HG02938 (cell line): ENCODE measurements around the gene ITGB2.

ENCODE experiments used
- ATAC-seq: cut with Tn5 transposase; IDR thresholded peaks from one replicate; pipeline ENCODE4 v1.9.1; 2021; ENCODE audit warnings: mild to moderate bottlenecking, moderate library complexity; ENCODE audit not compliant: unreplicated experiment

Gene ITGB2

DNA sequence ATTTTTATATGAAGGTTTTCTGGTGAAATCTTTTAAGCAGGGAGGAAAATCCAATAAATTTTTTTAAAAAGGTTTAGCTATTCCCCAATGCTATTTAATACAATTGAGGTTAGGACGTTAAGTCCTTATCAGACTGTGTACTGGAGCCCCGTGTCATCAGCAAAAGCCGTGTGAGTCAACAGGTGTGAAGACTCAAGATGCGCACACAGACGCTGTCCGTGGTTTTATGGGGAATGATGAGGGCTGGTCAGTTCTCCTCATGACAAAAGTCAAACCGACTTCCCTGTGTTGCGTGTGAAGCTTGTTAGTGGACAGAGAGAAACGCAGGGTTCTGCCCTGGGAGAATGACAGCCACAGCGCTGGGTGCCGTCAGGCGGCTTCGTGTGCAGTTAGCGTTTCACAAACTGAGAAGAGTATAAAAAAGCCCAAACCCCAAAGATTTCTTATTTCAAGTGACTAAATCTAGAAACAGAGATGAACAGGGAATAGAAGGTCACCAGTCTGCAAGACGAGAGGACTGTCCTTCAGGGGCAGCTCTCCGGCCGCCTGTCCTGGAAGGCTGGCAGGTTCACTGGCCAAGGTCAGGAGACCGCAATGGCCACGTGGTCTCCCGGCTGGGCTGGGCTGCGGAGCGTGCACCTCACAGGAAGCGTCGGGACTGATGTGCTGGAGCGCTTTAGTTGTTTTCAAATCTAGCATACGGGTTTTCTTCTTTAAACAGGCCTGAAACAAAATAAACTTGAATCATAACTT lies 69.6 kb downstream of the ITGB2 start:
- ATAC-seq: no peak

DNA sequence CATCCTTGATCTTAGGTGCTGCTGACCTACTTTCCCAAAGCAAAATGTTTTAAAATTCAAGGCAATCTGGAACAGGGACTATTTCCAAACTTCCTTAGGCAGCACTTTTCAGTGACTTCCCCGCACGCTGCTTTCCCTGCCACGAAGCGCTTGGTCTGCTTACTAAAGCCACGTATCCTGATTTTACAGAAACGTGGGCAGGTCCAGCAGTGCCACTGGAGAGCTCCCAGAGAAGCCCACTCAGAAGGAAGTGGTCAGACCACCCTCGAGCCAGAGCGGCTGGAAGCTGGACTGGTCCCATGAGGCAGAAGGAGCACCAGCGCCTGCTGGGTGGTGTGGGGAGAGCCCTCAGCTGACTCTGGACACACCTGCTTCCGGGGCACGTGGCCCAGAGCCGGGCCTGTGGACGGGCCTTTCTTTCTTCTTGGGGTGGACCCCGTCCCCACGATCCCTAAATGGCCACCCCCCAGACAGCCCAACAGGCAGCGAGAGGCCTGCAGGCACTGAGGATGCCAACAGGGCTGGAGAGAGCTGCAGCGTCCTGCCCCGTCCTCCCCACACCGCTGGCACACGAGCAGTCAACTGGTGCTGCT lies 70.4 kb downstream of the ITGB2 start:
- ATAC-seq: no peak

DNA sequence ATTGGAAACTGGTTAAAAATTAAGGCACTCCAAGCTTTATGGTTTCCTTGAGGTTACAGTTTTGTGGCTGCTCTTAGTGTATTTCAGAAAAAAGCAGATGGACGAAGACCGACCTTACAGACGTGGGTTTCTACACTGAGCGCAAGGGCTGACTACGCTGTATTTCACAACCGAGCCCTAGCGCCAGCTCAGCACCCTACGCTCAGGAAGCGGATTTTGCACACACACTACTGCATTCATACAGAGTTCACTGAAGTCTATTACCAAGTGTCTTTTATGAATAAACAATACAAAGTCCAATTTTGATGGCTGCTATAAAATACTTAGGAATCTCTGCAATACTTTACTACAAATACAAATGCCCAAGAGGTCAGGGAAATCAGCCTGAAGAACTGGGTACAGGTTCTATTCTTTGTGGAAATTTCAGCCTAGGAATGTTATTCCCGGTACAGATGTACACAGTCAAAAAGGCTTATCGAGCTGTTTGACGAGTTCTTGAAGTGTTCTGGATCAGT lies 71.0 kb downstream of the ITGB2 start:
- no peak for ATAC-seq

DNA sequence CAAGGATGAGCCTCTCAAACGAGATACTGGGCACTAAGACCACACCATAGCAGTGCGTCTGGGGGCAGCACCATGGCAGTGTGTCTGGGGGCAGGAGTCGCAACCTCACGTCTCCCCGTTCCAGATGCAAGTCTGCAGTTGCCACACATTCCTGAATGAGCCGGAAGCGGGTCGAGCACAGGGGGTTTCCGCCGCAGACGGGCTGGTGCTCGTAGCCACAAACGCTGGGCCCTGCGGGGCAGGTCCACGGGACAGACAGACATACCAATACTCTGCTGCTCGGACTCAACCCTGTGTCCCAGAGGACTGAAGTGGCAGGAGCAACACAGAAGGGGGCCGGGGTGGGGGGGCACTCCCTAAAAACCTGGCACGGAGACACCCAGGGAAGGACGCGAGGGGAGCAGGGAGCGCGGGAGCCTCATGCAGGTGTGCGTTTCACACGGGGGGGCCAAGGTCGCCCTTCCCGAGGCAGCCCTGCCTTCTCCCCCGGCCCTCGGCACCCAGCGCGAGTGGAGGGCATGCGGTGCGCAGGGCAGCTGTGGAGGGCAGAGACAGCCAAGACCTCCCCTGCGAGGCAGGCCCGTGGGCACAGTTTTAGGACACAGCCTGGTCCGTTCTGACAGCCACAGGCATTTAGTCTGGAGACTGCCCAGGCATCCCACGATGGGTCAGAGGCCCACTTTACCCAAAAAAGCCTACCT lies 71.7 kb downstream of the ITGB2 start:
- no peak for ATAC-seq

DNA sequence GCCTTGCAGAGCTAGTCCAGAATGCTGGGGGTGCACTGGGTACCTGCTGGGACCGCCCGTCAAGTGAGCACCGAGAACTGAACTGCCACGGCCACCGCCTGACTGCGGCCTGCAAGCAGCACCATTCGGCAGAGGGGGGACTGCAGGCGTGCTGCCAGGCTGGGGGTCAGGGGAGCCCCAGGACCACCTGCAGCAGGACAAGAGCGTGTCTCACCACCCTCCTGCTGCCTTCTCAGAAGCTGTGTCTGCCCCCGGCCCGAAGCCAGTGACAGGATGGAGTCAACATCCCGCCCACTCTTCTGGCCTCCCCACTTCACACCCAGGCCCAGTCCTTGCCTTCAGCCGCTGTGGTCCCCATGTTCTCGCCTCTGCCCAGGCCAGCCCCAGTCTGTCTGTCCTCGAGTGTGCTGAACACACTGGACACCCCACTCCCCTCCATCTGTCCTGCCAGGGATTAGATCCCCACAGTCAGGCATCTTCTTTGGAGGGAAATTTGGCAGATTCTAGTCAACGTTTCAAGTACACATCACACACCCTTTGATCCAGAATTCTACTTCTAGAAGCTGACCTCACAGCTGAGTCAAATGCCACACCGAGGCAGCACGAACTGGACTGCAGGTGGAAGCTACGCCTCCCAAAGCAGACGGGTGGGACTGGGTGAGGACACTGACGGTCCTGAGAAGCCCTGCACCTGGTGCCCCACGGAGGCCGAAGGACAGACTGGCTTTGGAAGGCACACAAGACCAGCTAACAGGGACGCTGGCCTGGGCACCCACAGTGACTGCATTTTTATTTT lies 73.2 kb downstream of the ITGB2 start:
- no peak for ATAC-seq

DNA sequence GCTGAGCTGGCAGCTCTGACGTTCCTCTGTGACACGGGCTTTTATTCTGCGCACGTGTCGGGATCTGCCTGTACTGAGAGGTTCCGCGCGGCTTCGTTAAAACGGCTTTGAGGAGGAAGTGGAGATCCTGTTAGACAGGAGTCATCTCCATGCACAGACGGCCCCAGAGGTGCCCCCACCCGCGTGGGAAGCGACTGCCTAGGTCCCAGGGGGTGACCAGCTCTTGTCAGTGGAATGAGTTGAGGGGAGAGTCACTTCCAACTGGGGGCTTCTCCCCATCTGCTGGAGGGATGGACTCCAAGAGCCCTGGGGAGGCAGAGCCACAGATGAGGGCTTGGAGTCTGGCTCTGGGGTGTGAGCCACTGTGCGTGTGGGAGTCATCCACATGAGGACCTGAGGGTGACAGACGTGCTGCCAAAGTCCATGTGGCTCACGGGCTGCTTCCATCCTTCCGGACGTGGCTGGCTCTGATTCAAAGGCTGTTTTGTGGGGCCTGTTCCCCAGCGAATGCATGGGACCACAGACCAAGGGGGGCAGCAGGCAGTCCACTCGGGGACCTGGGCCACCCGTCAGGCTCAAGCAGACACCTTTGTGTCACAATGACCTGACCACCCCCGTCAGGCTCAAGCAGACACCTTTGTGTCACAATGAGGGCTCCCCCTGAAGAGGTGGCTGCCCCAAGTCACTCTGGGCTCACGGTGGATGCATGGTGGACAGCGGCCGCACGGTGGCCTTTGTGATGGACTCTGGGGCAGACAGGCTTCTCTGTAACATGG lies 74.0 kb downstream of the ITGB2 start:
- no peak for ATAC-seq

DNA sequence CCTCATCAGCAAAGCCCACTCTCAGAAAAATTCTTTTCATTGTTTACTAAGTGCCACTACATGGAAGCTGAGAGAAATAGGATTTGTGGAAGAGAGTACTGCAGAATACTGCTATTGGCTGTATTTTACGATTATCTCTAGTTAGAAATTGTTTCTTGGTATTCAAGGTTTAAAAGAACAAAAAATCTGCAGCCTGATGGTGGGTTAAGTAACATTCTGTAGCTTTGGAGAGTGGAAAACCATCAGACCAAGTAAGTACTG lies 74.5 kb downstream of the ITGB2 start:
- ATAC-seq: no peak

DNA sequence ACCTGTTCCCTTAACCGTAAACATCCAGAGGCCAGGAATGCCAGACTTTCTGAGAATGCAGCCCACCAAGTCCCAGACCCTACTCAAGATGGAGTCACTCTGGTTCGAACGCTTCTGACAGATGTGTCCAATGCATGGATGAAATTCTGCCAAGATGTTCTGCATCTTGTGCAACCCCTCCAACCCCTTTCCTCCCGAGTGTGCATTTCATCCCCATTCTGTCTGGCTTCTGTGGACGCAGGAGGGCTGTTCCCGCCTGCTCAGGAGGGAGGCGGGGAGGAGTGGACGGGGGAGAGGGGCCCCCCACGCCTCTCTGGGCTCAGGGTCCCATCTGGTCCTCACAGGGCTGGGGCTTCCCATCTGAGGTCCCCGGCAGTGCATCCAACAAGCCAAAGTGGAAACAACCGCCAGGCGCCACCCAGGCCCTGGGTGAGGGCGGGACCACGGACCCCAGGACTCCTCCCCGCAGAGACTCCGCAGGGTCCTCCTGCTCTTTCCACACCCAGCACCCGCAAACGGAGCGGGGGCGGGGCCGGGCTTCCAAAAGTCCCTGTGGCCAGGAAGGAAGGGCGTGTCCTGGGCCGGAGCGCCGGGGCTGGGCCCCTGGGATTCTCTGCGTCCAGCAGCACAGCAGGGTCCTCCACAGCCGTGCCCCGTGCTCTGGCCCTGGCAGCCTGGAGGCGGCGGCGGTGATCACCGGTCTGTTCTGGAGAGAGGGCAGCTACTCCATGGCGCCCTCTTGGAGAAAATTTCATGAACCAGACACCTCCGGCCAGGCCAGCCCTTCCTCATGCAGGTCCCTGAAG lies 75.1 kb downstream of the ITGB2 start:
- ATAC-seq: no peak

DNA sequence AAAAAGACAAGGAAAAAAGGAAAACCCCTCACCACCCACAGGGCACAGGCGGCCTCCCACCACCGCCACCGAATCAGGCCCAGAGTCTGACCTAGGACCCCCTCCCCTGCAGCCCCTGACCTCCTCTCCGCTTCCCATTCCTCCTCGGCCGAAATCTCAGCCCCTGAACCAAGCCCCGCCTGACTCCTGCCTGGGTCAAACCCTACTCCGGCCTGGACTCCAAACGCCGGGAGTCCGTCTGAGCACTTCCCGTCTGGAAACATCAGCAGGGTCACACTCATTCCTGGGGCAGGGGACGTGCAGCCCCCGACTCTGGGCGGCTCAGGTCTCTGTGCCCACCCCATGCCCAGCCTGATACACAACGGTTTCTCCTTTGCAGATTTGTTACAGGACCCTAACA lies 76.4 kb downstream of the ITGB2 start:
- ATAC-seq: no peak

DNA sequence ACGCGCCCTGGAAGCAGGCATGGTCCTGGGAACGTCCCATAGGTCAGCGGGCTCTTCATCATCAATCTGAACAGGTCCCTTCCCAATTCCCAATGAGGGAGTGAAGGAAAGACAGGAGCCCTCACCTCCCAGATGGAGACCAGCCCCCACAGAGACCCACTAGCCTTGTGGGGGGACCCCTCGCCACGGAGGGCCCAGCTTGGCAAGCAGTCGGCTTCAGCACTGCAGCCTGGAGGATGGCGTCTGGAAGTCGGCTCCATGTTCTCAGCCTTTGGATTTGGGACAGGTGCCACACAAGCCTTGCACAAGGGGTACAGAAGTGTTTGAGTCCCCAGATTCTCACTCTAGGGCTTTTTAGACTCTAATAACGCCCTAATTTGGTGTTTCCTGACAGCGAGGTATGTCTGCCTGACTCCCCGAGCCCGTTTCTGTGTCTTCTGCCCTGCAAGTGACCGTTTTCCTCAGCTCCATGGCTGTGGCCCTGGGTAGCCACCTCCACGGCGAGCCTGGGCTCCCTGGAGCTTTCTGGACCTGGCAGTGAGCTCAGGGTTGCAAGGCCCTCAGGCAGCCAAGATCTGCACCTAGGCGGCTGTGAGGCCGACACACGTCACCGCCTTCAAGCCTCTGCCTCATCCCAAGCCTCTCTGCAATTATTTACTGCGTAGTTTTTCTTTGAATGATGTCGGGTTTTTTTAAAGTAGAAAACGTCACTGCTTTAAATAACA lies 77.8 kb downstream of the ITGB2 start:
- no peak for ATAC-seq

DNA sequence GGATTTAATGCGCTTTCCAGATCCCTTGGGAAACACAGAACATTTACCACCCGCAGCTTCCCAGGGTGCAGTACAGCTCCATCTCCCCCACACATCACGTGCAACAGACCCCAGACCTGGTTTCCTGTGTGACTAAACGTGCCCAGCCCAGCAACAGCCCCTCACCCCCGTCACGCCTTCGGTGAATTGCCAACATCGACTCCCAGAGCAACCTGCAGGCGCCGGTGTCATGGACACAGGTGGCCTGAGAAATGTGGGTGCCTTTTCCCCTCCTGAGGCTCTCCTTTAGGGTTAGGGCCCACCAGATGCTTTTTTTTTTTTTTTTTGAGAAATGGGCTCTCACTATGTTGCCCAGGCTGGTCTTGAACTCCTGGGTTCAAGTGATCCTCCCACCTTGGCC lies 78.6 kb downstream of the ITGB2 start:
- ATAC-seq: no peak

DNA sequence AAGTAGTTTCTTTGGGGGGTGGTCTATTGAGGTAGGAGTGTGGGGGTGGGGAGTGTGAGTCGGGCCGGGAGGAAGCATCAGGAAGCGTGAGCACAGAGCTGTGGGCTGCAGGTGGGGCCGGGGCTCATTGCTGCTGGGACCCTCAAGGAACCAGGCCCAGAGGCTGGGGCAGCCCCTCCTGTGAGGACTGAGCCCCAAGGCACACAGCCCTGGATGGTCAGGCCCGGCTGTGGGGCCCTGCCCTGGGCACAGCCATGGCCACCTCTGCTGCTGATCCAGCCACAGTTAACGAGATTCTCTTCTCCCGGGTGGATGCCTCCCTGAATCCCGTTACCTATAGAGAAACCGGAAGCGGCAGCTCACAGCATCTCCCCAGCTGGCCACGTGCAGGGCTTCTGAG lies 79.9 kb downstream of the ITGB2 start:
- no peak for ATAC-seq

DNA sequence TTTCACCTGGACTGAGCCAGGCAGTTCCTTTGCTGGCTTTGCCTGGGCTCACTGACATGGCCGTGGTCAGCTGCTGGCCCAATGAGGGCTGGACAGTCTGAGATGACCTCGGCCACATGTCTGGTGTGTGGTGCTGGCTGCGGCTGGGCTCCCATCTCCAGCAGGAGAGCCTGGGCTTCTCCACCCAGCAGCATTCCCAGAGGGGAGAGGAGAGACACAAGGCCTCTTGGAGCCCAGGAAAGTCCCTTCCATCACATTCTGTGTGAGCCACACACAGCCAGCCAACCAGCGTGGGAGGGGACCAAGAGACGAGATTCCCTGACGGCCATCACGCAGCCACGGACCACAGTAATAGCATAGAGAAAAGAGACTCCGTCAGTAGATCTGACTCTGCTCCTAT lies 81.7 kb downstream of the ITGB2 start:
- no peak for ATAC-seq

DNA sequence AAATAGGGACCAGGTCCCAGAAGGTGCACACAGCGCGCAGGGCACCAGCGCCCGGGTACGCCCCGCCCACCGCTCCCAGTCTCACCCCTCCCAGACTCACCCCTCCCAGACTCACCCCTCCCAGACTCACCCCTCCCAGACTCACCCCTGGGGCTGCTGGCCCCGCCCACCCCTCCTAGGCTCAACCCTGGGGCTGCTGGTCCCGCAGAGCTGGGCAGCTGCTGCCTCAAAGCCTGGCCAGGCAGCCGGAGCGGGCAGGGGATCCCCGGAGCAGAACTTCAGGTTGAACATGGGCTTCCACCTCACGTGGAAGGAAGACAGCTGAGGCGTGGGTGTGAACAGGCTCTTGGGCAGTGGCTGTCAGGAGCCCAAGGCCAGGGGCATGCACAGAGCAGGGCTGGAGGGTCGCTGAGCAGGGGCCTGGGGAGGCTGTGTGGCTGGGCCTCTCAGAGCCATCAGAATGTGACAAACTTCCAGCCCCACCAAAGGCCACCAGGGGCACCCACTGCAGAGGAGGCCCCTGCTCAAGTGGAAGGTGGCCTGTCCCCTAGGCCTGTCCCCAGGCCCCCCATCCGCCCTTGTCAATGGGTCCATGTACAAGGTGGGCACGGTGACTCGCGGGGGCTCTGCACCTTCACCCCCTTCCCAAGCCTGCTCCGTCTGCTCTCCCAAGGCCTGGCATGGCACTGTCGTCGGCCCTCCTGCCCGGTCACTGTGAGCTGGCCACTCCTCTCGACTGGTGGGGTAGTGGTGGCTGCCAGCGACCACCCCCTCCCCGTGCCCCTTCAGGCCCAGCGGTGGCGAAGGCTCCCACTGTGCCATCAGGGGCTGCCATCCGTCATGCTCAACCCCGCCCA lies 82.4 kb downstream of the ITGB2 start:
- ATAC-seq: no peak

DNA sequence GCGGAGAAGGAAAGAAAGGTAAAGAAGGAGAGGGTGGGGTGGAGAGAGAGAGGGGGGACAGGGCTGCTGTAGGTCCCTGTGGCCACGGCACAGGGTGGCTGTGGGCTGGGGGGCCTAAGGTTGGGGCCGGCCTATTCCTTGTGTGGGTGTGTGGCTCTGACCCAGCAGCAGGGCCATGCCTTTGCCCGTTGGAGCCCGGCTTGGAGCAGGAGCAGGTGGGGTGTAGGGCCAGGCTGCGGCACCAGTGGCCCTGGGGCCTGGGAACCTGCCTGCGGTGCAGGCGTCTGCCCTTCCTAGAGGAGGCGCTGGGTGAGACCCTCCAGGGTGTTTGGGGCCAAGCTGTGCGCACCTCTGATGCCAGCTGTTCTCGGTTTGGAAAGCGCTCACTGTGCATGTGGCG lies 83.2 kb downstream of the ITGB2 start:
- no peak for ATAC-seq

DNA sequence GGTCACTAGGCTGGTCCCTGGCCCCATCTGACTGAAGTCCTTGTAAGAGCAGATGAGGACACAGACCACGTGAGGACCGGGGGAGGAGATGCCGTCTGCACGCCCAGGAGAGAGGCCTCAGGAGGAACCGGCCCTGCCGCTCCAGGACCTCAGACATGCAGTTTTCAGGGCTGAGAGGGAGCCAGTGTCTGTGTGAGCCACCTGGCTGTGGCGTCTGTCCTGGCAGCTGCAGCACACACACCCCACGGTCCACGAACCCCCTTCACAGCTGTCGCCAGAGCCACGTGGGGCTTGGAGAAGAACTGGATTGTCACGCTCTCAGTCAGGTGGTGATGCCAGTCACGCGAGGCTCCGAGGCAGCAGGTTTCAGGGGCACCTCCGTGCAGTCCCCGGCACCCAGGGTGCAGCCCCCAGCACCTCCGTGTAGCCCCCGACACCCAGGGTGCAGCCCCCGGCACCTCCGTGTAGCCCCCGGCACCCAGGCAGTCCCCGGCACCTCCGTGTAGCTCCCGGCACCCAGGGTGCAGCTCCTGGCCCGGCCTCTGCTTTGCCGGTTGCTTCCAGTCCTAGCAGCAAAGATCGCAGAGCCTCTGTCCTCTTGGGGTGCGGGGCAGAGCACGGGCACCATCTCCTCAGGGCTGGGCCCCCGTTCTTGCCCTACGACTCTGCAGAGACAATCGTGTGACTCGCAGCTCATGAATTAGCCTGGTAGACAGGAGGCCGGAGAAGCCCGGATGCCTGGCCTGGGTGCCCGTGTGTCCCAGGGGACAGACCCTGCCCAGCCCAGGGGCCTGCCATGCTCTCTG lies 83.8 kb downstream of the ITGB2 start:
- no peak for ATAC-seq

DNA sequence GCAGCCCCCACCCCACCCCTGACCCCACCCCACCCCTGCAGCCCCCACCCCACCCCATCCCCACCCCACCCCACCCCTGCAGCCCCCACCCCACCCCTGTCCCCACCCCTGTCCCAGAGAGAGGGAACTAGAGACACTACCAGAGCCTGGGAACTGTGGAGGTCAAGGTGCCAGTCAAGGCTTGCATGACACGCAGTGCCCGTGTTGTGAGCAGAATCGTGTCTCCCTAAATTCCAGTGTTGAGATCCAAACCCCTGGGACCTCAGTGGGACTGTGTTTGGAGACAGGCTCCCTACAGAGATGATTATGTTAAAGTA lies 84.4 kb downstream of the ITGB2 start:
- no peak for ATAC-seq
